Medulla oblongata (tissue), 1 donor: ENCODE data around the gene WWTR1.

Experiments used
- DNase-seq: peaks from one replicate; pipeline ENCODE4 v3.0.0-alpha.2; 2015; ENCODE audit errors: extremely low spot score

WWTR1 gene

GRCh38 chr3:149657926-149658743, at the start of gene WWTR1:
WWTR1 (minus strand) TSS chr3:149658025; CDS start chr3:149657306, 719 bp downstream.
- DNase-seq, result peak; percentile 90

GRCh38 chr3:149706905-149707304, 49.1 kb upstream of the WWTR1 start:
- no peak for DNase-seq

GRCh38 chr3:149705416-149705815, 47.6 kb upstream of the WWTR1 start:
- no peak for DNase-seq

GRCh38 chr3:149703466-149703865, 45.6 kb upstream of the WWTR1 start:
- DNase-seq, result no peak

- DNase-seq, result no peak
Observed at GRCh38 chr3:149702691-149703441, 45.0 kb upstream of the WWTR1 start.

GRCh38 chr3:149701977-149702350, 44.1 kb upstream of the WWTR1 start:
- DNase-seq, result no peak

GRCh38 chr3:149701206-149701976, 43.6 kb upstream of the WWTR1 start:
- DNase-seq, result no peak

GRCh38 chr3:149688122-149688757, 30.4 kb upstream of the WWTR1 start:
- DNase-seq, result no peak

GRCh38 chr3:149686996-149687395, 29.2 kb upstream of the WWTR1 start:
- no peak for DNase-seq

- DNase-seq, result no peak
Observed at GRCh38 chr3:149678351-149678950, 20.6 kb upstream of the WWTR1 start.

GRCh38 chr3:149673393-149673792, 15.6 kb upstream of the WWTR1 start:
- DNase-seq, result no peak

GRCh38 chr3:149670742-149671492, 13.1 kb upstream of the WWTR1 start:
- DNase-seq, result no peak

GRCh38 chr3:149667576-149667975, 9.8 kb upstream of the WWTR1 start:
- DNase-seq, result no peak

GRCh38 chr3:149663966-149664365, 6.1 kb upstream of the WWTR1 start:
- DNase-seq, result no peak

- no peak for DNase-seq
Observed at GRCh38 chr3:149662240-149662887, 4.5 kb upstream of the WWTR1 start.

- no peak for DNase-seq
Observed at GRCh38 chr3:149660462-149660861, 2.6 kb upstream of the WWTR1 start.

GRCh38 chr3:149658744-149659497, 1.1 kb upstream of the WWTR1 start:
- no peak for DNase-seq

GRCh38 chr3:149657321-149657925, 402 bp downstream of the WWTR1 start:
- DNase-seq, result peak; percentile 37
